Neutrophil (primary cell): ENCODE results near the gene ARHGAP19.
"Not testable (repeated sequence)": the region's sequence is repeated elsewhere in the genome, so short reads cannot be mapped to it uniquely, and the experiment has no call there.

Source experiments
- H3K27ac ChIP-seq: fragments of 200-600 bp; sonication (generic); 2 replicates; pipeline ENCODE4 v1.5.1; 2016; ENCODE audit warnings: mild to moderate bottlenecking, moderate library complexity
- H3K27me3 ChIP-seq: fragments of 200-600 bp; sonication (generic); 2 replicates; pipeline ENCODE4 v1.6.0; 2016; ENCODE audit warnings: mild to moderate bottlenecking
- H3K36me3 ChIP-seq: fragments of 200-600 bp; sonication (generic); 2 replicates; pipeline ENCODE4 v1.5.1; 2017
- H3K4me1 ChIP-seq, 2 experiments: fragments of 200-600 bp in 1 of 2; sonication (generic) in 1 of 2; 1 replicate in 1 of 2; 2 replicates in 1 of 2; pipeline versions ENCODE4 v1.5.1 to v1.6.1; 2013 to 2016; ENCODE audit warnings: low read depth in 1 of 2, low read length in 1 of 2, mild to moderate bottlenecking in 1 of 2, moderate library complexity in 1 of 2; ENCODE audit not compliant: control insufficient read depth in 1 of 2, insufficient read depth in 1 of 2
- H3K4me3 ChIP-seq, 2 experiments: fragments of 200-600 bp in 1 of 2; sonication (generic) in 1 of 2; 1 replicate in 1 of 2; 2 replicates in 1 of 2; pipeline ENCODE4 v1.5.1; 2013 to 2016; ENCODE audit warnings: low read depth in 1 of 2, low read length in 1 of 2, mild to moderate bottlenecking in 1 of 2, moderate library complexity in 1 of 2
- H3K9me3 ChIP-seq: fragments of 200-600 bp; sonication (generic); 2 replicates; pipeline ENCODE4 v1.5.1; 2016
- TF ChIP-seq, protein P1 (sequence below): fragments of 200-600 bp; sonication (generic); IDR thresholded peaks from 2 replicates; pipeline ENCODE4 v1.5.1; 2016; ENCODE audit warnings: antibody characterized with exemption

ARHGAP19 gene

DNA sequence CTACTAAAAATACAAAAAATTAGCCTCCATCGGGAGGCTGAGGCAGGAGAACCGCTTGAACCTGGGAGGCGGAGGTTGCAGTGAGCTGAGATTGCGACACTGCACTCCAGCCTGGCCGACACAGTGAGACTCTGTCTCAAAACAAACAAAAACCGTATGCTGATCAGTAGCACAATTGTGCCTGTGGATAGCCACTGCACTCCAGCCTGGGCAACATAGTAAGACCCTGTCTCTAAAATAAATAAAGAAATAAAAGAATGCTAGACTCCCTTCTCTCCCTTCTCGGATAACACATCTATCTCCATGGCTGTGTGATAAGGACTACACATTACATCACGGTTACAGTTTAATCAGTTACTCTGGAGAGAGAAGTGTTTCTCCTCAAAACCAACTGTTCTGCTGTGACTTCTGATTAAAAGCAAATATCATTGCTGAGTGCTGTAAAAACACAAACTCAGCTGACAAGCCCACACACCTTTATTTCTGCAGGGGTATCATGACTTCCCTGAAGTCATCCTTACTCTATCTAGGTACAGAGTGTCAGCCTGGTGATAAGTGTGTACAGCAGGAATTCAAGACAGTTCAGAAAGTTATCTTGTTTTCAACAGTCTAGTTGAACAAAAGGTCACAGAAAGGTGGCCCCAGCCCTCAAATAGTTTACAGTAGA, 5.3 kb upstream of the ARHGAP19 start:
- TF ChIP-seq, protein P1, sequence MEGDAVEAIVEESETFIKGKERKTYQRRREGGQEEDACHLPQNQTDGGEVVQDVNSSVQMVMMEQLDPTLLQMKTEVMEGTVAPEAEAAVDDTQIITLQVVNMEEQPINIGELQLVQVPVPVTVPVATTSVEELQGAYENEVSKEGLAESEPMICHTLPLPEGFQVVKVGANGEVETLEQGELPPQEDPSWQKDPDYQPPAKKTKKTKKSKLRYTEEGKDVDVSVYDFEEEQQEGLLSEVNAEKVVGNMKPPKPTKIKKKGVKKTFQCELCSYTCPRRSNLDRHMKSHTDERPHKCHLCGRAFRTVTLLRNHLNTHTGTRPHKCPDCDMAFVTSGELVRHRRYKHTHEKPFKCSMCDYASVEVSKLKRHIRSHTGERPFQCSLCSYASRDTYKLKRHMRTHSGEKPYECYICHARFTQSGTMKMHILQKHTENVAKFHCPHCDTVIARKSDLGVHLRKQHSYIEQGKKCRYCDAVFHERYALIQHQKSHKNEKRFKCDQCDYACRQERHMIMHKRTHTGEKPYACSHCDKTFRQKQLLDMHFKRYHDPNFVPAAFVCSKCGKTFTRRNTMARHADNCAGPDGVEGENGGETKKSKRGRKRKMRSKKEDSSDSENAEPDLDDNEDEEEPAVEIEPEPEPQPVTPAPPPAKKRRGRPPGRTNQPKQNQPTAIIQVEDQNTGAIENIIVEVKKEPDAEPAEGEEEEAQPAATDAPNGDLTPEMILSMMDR = no peak

GRCh38 chr10:97292862-97293198, 393 bp upstream of the ARHGAP19 start:
- Histone ChIP-seq H3K4me1 (peaks cover 18 to 23% of the 10 kb centered on the region in 2 experiments), H3K27ac (peak overlapping the region; percentile 94), H3K27me3 (no peaks in the 10 kb centered on the region), H3K36me3 (peaks cover 4% of the 10 kb centered on the region), H3K9me3 (no peaks in the 10 kb centered on the region), H3K4me3 (peak overlapping the region; percentile 98 to 100)
- TF ChIP-seq, protein P1 = no peak

More for the DNA sequence above, 5.3 kb upstream of the ARHGAP19 start:
- Histone ChIP-seq H3K27ac (peak overlapping the region; percentile 3), H3K36me3 (no peaks in the 10 kb centered on the region), H3K4me1 (peaks cover 2 to 4% of the 10 kb centered on the region in 2 experiments), H3K9me3 (no peaks in the 10 kb centered on the region), H3K27me3 (no peaks in the 10 kb centered on the region), H3K4me3 (no peak overlapping the region)

DNA sequence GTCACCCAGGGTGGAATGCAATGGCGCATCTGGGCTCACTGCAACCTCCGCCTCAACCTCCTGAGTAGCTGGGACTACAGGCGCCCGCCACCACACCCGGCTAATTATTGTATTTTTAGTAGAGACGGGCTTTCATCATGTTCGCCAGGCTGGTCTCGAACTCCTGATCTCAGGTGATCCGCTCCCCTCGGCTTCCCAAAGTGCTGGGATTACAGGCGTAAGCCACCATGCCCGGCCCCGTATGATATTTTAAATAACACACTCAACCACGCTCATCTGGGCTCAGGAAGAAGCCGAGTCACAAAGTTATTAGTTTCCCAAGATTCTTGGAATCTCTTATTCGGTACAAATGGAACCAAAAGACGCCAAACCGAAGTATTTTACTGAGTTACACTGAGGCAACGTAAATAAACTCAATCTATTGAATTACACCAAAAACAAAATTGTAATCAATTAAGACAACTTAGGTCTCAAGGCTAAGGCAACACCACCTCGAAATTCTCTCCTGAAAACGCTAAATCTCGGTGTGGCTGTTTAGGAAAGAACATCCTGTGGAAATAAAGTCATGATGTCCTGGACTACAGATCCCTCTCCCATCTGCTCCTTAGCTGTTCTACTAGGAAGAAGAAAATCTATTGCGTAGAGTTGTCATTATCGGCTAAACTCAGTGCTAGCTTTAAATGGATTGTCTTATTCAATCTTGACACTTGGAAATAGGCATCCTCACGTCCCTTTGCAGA, 910 bp downstream of the ARHGAP19 start:
- TF ChIP-seq, protein P1 = no peak

GRCh38 chr10:97290576-97291356, 1.7 kb downstream of the ARHGAP19 start:
- Histone ChIP-seq H3K27ac (peak overlapping the region; percentile 94), H3K4me1 (peaks cover 18 to 30% of the 10 kb centered on the region in 2 experiments), H3K4me3 (peak overlapping the region; percentile 98 to 100), H3K36me3 (peaks cover 11% of the 10 kb centered on the region)
- not testable (repeated sequence) for H3K27me3 ChIP-seq, H3K9me3 ChIP-seq

More for the DNA sequence above, 910 bp downstream of the ARHGAP19 start:
- H3K36me3 ChIP-seq = peaks cover 11% of the 10 kb centered on the region
- H3K9me3 ChIP-seq = no peaks in the 10 kb centered on the region
- H3K4me1 ChIP-seq = peaks cover 18 to 23% of the 10 kb centered on the region in 2 experiments
- peak overlapping the region; percentile 98 to 100 for H3K4me3 ChIP-seq
- H3K27ac ChIP-seq = peak overlapping the region; percentile 94
- H3K27me3 ChIP-seq = no peaks in the 10 kb centered on the region

GRCh38 chr10:97290076-97290475, 2.4 kb downstream of the ARHGAP19 start:
- not testable (repeated sequence) for H3K27me3 ChIP-seq, H3K4me3 ChIP-seq, H3K9me3 ChIP-seq
- Histone ChIP-seq H3K27ac (peak overlapping the region; percentile 5), H3K36me3 (peaks cover 11% of the 10 kb centered on the region), H3K4me1 (peaks cover 18 to 33% of the 10 kb centered on the region in 2 experiments)

DNA sequence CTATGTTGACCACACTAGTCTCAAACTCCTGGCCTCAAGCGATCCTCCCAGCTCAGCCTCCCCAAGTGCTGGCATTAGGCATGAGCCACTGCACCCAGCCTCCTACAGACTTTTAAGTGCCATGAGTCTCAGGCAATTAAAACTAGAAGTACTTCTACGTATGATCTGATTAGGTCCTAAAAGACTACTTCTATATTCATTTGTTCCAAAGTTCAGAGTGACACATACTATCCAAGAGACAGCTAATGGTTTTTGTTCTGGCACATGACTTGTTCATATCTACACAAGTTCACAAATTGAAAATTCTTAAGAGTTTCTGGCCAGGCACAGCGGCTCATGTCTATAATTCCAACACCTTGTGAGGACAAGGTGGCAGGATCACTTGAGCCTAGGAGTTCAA, 11.7 kb downstream of the ARHGAP19 start:
- Histone ChIP-seq H3K36me3 (no peaks in the 10 kb centered on the region), H3K4me3 (no peak overlapping the region), H3K9me3 (no peaks in the 10 kb centered on the region), H3K27ac (peak overlapping the region; percentile 66), H3K27me3 (no peaks in the 10 kb centered on the region), H3K4me1 (peaks cover 46 to 54% of the 10 kb centered on the region in 2 experiments)
- TF ChIP-seq, protein P1 = no peak
